Measurements from ENCODE around the gene STT3B. TPM values are rescaled to one million over a fixed set of nuclear protein-coding genes. Genes with fewer than 3 reads are reported as not detected.

The STT3B gene
- total RNA-seq, 1 experiment from 2014 or later, result 155 TPM

GRCh38 chr3:31498791-31499190 is 33.9 kb upstream of the STT3B start:
- Histone ChIP-seq H2AFZ (no peak overlapping the region), H3K79me2 (ENCODE audit: low read depth) (no peaks in the 10 kb centered on the region), H3K4me1 (replicated peaks; ENCODE audit: insufficient read depth) (no peaks in the 10 kb centered on the region), H3K27me3 (ENCODE audit: insufficient read depth, low read depth) (no peaks in the 10 kb centered on the region), H3K4me2 (no peak overlapping the region), H3K9me2 (ENCODE audit: insufficient read depth) (no peaks in the 10 kb centered on the region), H3K27ac (no peak overlapping the region), H3K9me3 (ENCODE audit: insufficient read depth, low read depth) (no peaks in the 10 kb centered on the region), H3F3A (ENCODE audit: insufficient read depth, low read depth) (no peaks in the 10 kb centered on the region), H3K36me3 (ENCODE audit: low read depth) (no peaks in the 10 kb centered on the region), H4K20me1 (ENCODE audit: insufficient read depth) (no peaks in the 10 kb centered on the region), H3K4me3 (no peak overlapping the region)
- ChIA-PET CTCF (no interaction called here), POLR2A (ENCODE audit: unreplicated experiment) (no interaction called here)
- intact Hi-C loops (cut with micrococcal nuclease; ENCODE audit: unreplicated experiment), result no loop called here
- DNase-seq, result no peak
- no TSS peak for BruUV-seq (replicated peaks)
- no peak for TF ChIP-seq CTCF (conservative IDR thresholded peaks at IDR 0.05)
- TF ChIP-seq EZH2 (IDR thresholded peaks at IDR 0.05; ENCODE audit: low read depth), result no peak

GRCh38 chr3:31499281-31499680 is 33.4 kb upstream of the STT3B start:
- no peaks in the 10 kb centered on the region for H3K27me3 ChIP-seq (ENCODE audit: insufficient read depth, low read depth)
- no peak overlapping the region for H3K27ac ChIP-seq
- H3K9me3 ChIP-seq (ENCODE audit: insufficient read depth, low read depth), result no peaks in the 10 kb centered on the region
- H3K4me1 ChIP-seq (replicated peaks; ENCODE audit: insufficient read depth), result no peaks in the 10 kb centered on the region
- DNase-seq, result no peak
- no peaks in the 10 kb centered on the region for H3K9me2 ChIP-seq (ENCODE audit: insufficient read depth)
- H3K4me3 ChIP-seq, result no peak overlapping the region
- no peaks in the 10 kb centered on the region for H3F3A ChIP-seq (ENCODE audit: insufficient read depth, low read depth)
- ChIA-PET CTCF (no interaction called here), POLR2A (ENCODE audit: unreplicated experiment) (no interaction called here)
- H2AFZ ChIP-seq, result no peak overlapping the region
- H3K4me2 ChIP-seq, result no peak overlapping the region
- no peaks in the 10 kb centered on the region for H3K79me2 ChIP-seq (ENCODE audit: low read depth)
- intact Hi-C loops (cut with micrococcal nuclease; ENCODE audit: unreplicated experiment), result no loop called here
- no peak for TF ChIP-seq EZH2 (IDR thresholded peaks at IDR 0.05; ENCODE audit: low read depth)
- TF ChIP-seq CTCF (conservative IDR thresholded peaks at IDR 0.05), result no peak
- no peaks in the 10 kb centered on the region for H3K36me3 ChIP-seq (ENCODE audit: low read depth)
- BruUV-seq (replicated peaks), result no TSS peak
- no peaks in the 10 kb centered on the region for H4K20me1 ChIP-seq (ENCODE audit: insufficient read depth)

- Histone ChIP-seq H4K20me1 (ENCODE audit: insufficient read depth) (no peaks in the 10 kb centered on the region), H2AFZ (no peak overlapping the region), H3K4me1 (replicated peaks; ENCODE audit: insufficient read depth) (no peaks in the 10 kb centered on the region), H3K4me3 (no peak overlapping the region), H3K27me3 (ENCODE audit: insufficient read depth, low read depth) (no peaks in the 10 kb centered on the region), H3K9me3 (ENCODE audit: insufficient read depth, low read depth) (no peaks in the 10 kb centered on the region), H3K79me2 (ENCODE audit: low read depth) (no peaks in the 10 kb centered on the region), H3K27ac (no peak overlapping the region), H3F3A (ENCODE audit: insufficient read depth, low read depth) (no peaks in the 10 kb centered on the region), H3K9me2 (ENCODE audit: insufficient read depth) (no peaks in the 10 kb centered on the region), H3K4me2 (no peak overlapping the region), H3K36me3 (ENCODE audit: low read depth) (no peaks in the 10 kb centered on the region)
- CTCF ChIA-PET, result no interaction called here
- TF ChIP-seq EZH2 (IDR thresholded peaks at IDR 0.05; ENCODE audit: low read depth) (no peak), CTCF (conservative IDR thresholded peaks at IDR 0.05) (no peak)
- intact Hi-C loops (cut with micrococcal nuclease; ENCODE audit: unreplicated experiment), result no loop called here
- no peak for DNase-seq
- POLR2A ChIA-PET (ENCODE audit: unreplicated experiment), result interaction anchor here (0.6 kb wide), 1 partner anchor 30 kb away, joined by 3 read pairs; the partner anchor contains the start of gene STT3B
- no TSS peak for BruUV-seq (replicated peaks)
Observed at GRCh38 chr3:31502803-31503221, 29.9 kb upstream of the STT3B start.
